Fibroblast of lung (primary cell): Measurements from ENCODE around the gene PPP1R14B. TPM values are rescaled to one million over a fixed set of nuclear protein-coding genes. Genes with fewer than 3 reads are reported as not detected.
A peak's percentile ranks its signal among the peaks of the same experiment; 100 is the strongest.

Experiments
- DNase-seq, 2 donors: peaks; one replicate each; pipeline versions ENCODE4 v3.0.0 to v3.0.0-alpha.2; 2010; ENCODE audit warnings: low read depth in 2 of 2
- H2AFZ ChIP-seq: 2 replicates; pipeline ENCODE4 v1.5.1; 2012; ENCODE audit warnings: low read length, control low read depth, inconsistent platforms
- H3K27ac ChIP-seq: 2 replicates; pipeline ENCODE4 v1.5.1; 2011; ENCODE audit warnings: low read length, control low read depth; ENCODE audit not compliant: insufficient read depth
- H3K27me3 ChIP-seq: 2 replicates; pipeline ENCODE4 v1.5.1; 2011; ENCODE audit warnings: mild to moderate bottlenecking, low read length; ENCODE audit not compliant: control insufficient read depth, insufficient read depth
- H3K36me3 ChIP-seq: 2 replicates; pipeline ENCODE4 v1.5.1; 2011; ENCODE audit warnings: low read length; ENCODE audit not compliant: control insufficient read depth, insufficient read depth
- H3K4me1 ChIP-seq: 2 replicates; pipeline ENCODE4 v1.5.1; 2011; ENCODE audit warnings: low read length; ENCODE audit not compliant: control insufficient read depth, insufficient read depth; ENCODE audit errors: extremely low read depth
- H3K4me2 ChIP-seq: 2 replicates; pipeline ENCODE4 v1.5.1; 2011; ENCODE audit warnings: low read length, control low read depth; ENCODE audit not compliant: insufficient read depth; ENCODE audit errors: extremely low read depth
- H3K4me3 ChIP-seq, 4 experiments: fragments of 200-600 bp in 1 of 4; sonication (generic) in 1 of 4; replicated peaks in 1 of 4; 2 replicates each; pipeline ENCODE4 v1.5.1; 2011 to 2016; ENCODE audit warnings: low read length in 4 of 4, low read depth in 3 of 4, mild to moderate bottlenecking in 3 of 4, control low read depth in 2 of 4, inconsistent platforms in 1 of 4, mixed read lengths in 1 of 4; ENCODE audit not compliant: insufficient read depth in 1 of 4; ENCODE audit errors: control extremely low read depth in 1 of 4
- H3K79me2 ChIP-seq: 2 replicates; pipeline ENCODE4 v1.5.1; 2012; ENCODE audit warnings: mild to moderate bottlenecking, low read length, inconsistent platforms; ENCODE audit not compliant: control insufficient read depth, insufficient read depth
- H3K9ac ChIP-seq: 2 replicates; pipeline ENCODE4 v1.5.1; 2011; ENCODE audit warnings: mild to moderate bottlenecking, low read length, control low read depth; ENCODE audit not compliant: insufficient read depth
- H3K9me3 ChIP-seq: 2 replicates; pipeline ENCODE4 v1.5.1; 2012; ENCODE audit warnings: low read depth, low read length; ENCODE audit not compliant: control insufficient read depth, insufficient read depth
- H4K20me1 ChIP-seq: 2 replicates; pipeline ENCODE4 v1.5.1; 2011; ENCODE audit warnings: low read length; ENCODE audit not compliant: control insufficient read depth, insufficient read depth; ENCODE audit errors: extremely low read depth
- CTCF ChIP-seq, 2 donors: IDR thresholded peaks in 1 of 2; conservative IDR thresholded peaks in 1 of 2; 1 replicate in 1 of 2; 2 replicates in 1 of 2; pipeline ENCODE4 v1.5.1; 2011 to 2012; ENCODE audit warnings: low read length in 2 of 2, control low read depth in 1 of 2, inconsistent platforms in 1 of 2, low read depth in 1 of 2, mild to moderate bottlenecking in 1 of 2
- EZH2 ChIP-seq: IDR thresholded peaks from 2 replicates; pipeline ENCODE4 v1.5.1; 2012; ENCODE audit warnings: low read length, control low read depth, mild to moderate bottlenecking; ENCODE audit errors: missing control alignments
- polyA plus RNA-seq, 2 donors: library from polyadenylated mRNA; depleted of rRNA in 1 of 2; stranded (reverse) in 1 of 2; unstranded in 1 of 2; fragments of >200 nt; gene quantifications; 2 replicates each; pipeline ENCODE4 v1.2.1, GENCODE V29; 2011 to 2012; ENCODE audit warnings: missing spikeins in 1 of 2
- total RNA-seq: library from RNA; depleted of rRNA; stranded (reverse); fragments of >200 nt; gene quantifications from 2 replicates; pipeline ENCODE4 v1.2.1, GENCODE V29; 2014

PPP1R14B gene
- total and polyA plus RNA-seq, 2 donors (not counting 1 experiment from before 2014, with no cell fraction given) = 107 to 122 TPM

DNA sequence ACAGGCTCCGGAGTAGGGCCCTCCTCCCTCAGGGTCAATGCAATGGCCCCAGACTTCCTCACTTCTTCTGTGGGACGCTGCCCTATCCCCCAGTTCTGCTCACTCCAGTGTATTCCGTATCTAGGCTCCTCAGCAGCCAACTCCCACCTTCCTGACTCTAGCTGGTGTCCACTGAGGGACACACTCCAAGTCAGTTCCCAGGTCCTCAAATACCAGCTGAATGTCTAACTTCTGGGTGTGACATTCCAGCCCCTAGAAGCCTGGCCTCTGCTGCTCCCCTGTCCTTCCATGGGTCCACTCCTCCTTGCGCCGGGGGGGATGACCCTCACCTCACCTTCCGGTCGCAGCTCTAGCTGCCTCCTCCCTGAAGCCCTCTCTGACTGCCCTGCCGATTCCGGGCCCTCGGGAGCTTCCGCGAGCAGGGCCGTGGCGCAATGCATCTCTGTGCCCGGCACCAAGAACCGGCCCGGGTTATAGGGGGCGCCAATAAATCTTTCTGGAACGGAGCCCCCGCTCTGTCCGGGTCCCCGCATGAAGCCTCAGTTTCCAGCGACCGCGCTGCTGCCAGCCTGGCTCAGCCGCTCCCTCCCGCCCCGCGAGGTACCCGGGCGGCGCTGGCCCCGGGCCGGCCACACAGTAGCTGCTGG is 22.3 kb upstream of the PPP1R14B start:
- Histone ChIP-seq H3K79me2 (peaks cover 2% of the 10 kb centered on the region), H3K27me3 (no peaks in the 10 kb centered on the region), H2AFZ (no peak overlapping the region), H3K9ac (peak overlapping the region; percentile 75), H3K4me2 (peak overlapping the region; percentile 96), H3K36me3 (peaks cover 18% of the 10 kb centered on the region), H3K4me1 (peaks cover 24% of the 10 kb centered on the region), H3K9me3 (no peaks in the 10 kb centered on the region), H3K4me3 (peak overlapping the region; percentile 57 to 76 (median 64)), H4K20me1 (no peaks in the 10 kb centered on the region), H3K27ac (peak overlapping the region; percentile 91)
- TF ChIP-seq CTCF (conservative IDR thresholded peaks at IDR 0.05 in 1 of 2, IDR thresholded peaks at IDR 0.05 in 1 of 2; ENCODE audit: low read depth in 1 of 2, low read length in 2 of 2) (no peak), EZH2 (no peak)
- peak; percentile 51 to 61 for DNase-seq

- Histone ChIP-seq H4K20me1 (no peaks in the 10 kb centered on the region), H3K4me2 (peak overlapping the region; percentile 96), H3K4me1 (peaks cover 24% of the 10 kb centered on the region), H3K9ac (peak overlapping the region; percentile 39), H3K27ac (peak overlapping the region; percentile 91), H3K9me3 (no peaks in the 10 kb centered on the region), H3K4me3 (peak overlapping the region in 3 of 4 experiments; percentile 22 to 76 (median 68)), H3K79me2 (peaks cover 2% of the 10 kb centered on the region), H3K36me3 (peaks cover 22% of the 10 kb centered on the region), H3K27me3 (no peaks in the 10 kb centered on the region), H2AFZ (no peak overlapping the region)
- DNase-seq = peak; percentile 68 to 73
- TF ChIP-seq EZH2 = no peak
- TF ChIP-seq CTCF (conservative IDR thresholded peaks at IDR 0.05 in 1 of 2, IDR thresholded peaks at IDR 0.05 in 1 of 2; ENCODE audit: low read depth in 1 of 2, low read length in 2 of 2) = no peak
These were observed 21.5 kb upstream of the PPP1R14B start for GRCh38 chr11:64268025-64268892.

DNA sequence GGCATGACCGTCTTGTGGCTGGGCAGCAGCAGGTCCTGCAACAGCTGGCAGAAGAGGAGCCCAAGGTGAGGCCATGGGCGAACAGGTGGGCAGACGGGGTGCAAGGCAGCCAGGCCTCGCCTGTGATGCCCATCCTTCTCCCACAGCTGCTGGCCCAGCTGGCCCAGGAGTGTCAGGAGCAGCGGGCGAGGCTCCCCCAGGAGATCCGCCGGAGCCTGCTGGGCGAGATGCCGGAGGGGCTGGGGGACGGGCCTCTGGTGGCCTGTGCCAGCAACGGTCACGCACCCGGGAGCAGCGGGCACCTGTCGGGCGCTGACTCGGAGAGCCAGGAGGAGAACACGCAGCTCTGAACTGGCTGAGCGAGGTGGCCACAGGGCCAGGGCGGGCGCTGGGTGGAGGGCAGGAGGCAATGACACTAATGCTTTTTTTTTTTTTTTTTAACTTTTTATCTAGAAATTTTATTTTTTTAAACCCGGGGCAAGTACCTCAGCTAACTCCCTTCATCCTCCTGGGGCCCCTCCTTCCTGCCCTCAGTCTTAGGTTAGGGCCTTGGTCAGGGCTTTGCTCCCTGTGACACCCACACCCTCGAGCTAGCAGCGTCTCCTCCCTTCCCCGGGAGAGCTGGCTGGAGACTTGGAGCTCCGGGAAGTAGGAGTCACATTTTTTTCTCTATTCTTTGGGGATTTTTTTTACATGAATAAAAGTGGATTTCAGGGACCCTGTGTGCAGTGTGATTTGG is 20.6 kb upstream of the PPP1R14B start:
- no peak for DNase-seq
- no peak overlapping the region for H3K27ac ChIP-seq

More for the DNA sequence above, 20.6 kb upstream of the PPP1R14B start:
- Histone ChIP-seq H3K4me1 (peaks cover 24% of the 10 kb centered on the region), H3K9ac (no peak overlapping the region), H2AFZ (no peak overlapping the region), H3K27me3 (no peaks in the 10 kb centered on the region), H3K9me3 (no peaks in the 10 kb centered on the region), H3K4me3 (no peak overlapping the region), H3K79me2 (peaks cover under 1% of the 10 kb centered on the region), H3K4me2 (no peak overlapping the region), H3K36me3 (peaks cover 28% of the 10 kb centered on the region), H4K20me1 (no peaks in the 10 kb centered on the region)
- TF ChIP-seq EZH2 (no peak), CTCF (conservative IDR thresholded peaks at IDR 0.05 in 1 of 2, IDR thresholded peaks at IDR 0.05 in 1 of 2; ENCODE audit: low read depth in 1 of 2, low read length in 2 of 2) (no peak)
